Neural cell (in vitro differentiated cells): Measurements from ENCODE around the gene MMP20. TPM values are rescaled to one million over a fixed set of nuclear protein-coding genes. Genes with fewer than 3 reads are reported as not detected.
"Not testable (repeated sequence)": the region's sequence is repeated elsewhere in the genome, so short reads cannot be mapped to it uniquely, and the experiment has no call there.

ENCODE experiments used
- H2AFZ ChIP-seq: fragments of 200-600, 300-800 bp; sonication (generic), shearing (Covaris generic); 2 replicates; pipeline ENCODE4 v1.6.0; 2014; ENCODE audit warnings: low read depth, mild to moderate bottlenecking, antibody characterized with exemption, low read length, moderate library complexity
- H3F3A ChIP-seq: fragments of 200-600 bp; shearing (Covaris generic); 2 replicates; pipeline ENCODE4 v1.6.1; 2016; ENCODE audit warnings: mild to moderate bottlenecking, moderate library complexity, mixed read lengths, antibody characterized with exemption, low read length; ENCODE audit not compliant: insufficient read depth, poor library complexity, severe bottlenecking
- H3K27ac ChIP-seq: fragments of 200-600, 300-800 bp; sonication (generic), shearing (Covaris generic); 2 replicates; pipeline ENCODE4 v1.5.1; 2014; ENCODE audit warnings: mild to moderate bottlenecking, low read length, moderate library complexity
- H3K27me3 ChIP-seq: fragments of 300-800, 200-600 bp; sonication (generic), shearing (Covaris generic); 2 replicates; pipeline ENCODE4 v1.6.0; 2014; ENCODE audit warnings: mild to moderate bottlenecking, low read depth, low read length, moderate library complexity; ENCODE audit not compliant: insufficient read depth
- H3K36me3 ChIP-seq: fragments of 300-800, 200-600 bp; sonication (generic), shearing (Covaris generic); 2 replicates; pipeline ENCODE4 v1.5.1; 2014; ENCODE audit warnings: mild to moderate bottlenecking, antibody characterized with exemption, low read length, moderate library complexity; ENCODE audit not compliant: insufficient read depth
- H3K4me2 ChIP-seq: fragments of 300-800, 200-600 bp; sonication (generic), shearing (Covaris generic); 2 replicates; pipeline ENCODE4 v1.6.0; 2014; ENCODE audit warnings: mild to moderate bottlenecking, low read length
- H3K4me3 ChIP-seq: fragments of 300-800, 200-600 bp; sonication (generic), shearing (Covaris generic); 2 replicates; pipeline ENCODE4 v1.5.1; 2014; ENCODE audit warnings: mild to moderate bottlenecking, low read length, moderate library complexity
- H3K79me2 ChIP-seq: fragments of 200-600 bp; shearing (Covaris generic); replicated peaks from 2 replicates; pipeline ENCODE4 v1.6.0; 2014; ENCODE audit warnings: mild to moderate bottlenecking, low read length, moderate library complexity; ENCODE audit not compliant: insufficient read depth
- H3K9ac ChIP-seq: fragments of 300-800, 200-600 bp; sonication (generic), shearing (Covaris generic); 2 replicates; pipeline ENCODE4 v1.6.1; 2016; ENCODE audit warnings: mild to moderate bottlenecking, low read length, mixed read lengths
- H3K9me2 ChIP-seq: fragments of 200-600 bp; shearing (Covaris generic); 2 replicates; pipeline ENCODE4 v1.6.1; 2016; ENCODE audit warnings: mild to moderate bottlenecking, low read length, mixed read lengths; ENCODE audit not compliant: insufficient read depth
- H3K9me3 ChIP-seq: fragments of 200-600, 300-800 bp; sonication (generic), shearing (Covaris generic); 2 replicates; pipeline ENCODE4 v1.6.1; 2016; ENCODE audit warnings: mild to moderate bottlenecking, mixed run types, low read length, moderate library complexity, mixed read lengths
- H4K20me1 ChIP-seq: fragments of 200-600 bp; shearing (Covaris generic); 2 replicates; pipeline ENCODE4 v1.6.1; 2016; ENCODE audit warnings: mild to moderate bottlenecking, mixed run types; ENCODE audit not compliant: insufficient read depth
- CTCF ChIP-seq: fragments of 450-650 bp; IDR thresholded peaks from 2 replicates; pipeline ENCODE4 v1.5.1; 2014; ENCODE audit warnings: antibody characterized with exemption, mild to moderate bottlenecking, moderate library complexity; ENCODE audit not compliant: poor library complexity, severe bottlenecking
- EP300 ChIP-seq: fragments of 450-650 bp; conservative IDR thresholded peaks from 2 replicates; pipeline ENCODE4 v1.6.1; 2014; ENCODE audit warnings: antibody characterized with exemption, mild to moderate bottlenecking, moderate library complexity; ENCODE audit not compliant: poor library complexity, severe bottlenecking
- EZH2 ChIP-seq: fragments of 200-600, 300-800 bp; shearing (Covaris generic), sonication (generic); IDR thresholded peaks from 2 replicates; pipeline ENCODE4 v1.6.1; 2014; ENCODE audit warnings: antibody characterized with exemption, low read length, borderline replicate concordance, mild to moderate bottlenecking; ENCODE audit not compliant: insufficient read depth, poor library complexity, severe bottlenecking
- MXI1 ChIP-seq: fragments of 450-650 bp; conservative IDR thresholded peaks from 2 replicates; pipeline ENCODE4 v1.6.1; 2014; ENCODE audit warnings: antibody characterized with exemption, mild to moderate bottlenecking; ENCODE audit not compliant: poor library complexity, severe bottlenecking
- POLR2AphosphoS5 ChIP-seq: IDR thresholded peaks from 2 replicates; pipeline ENCODE4 v1.6.1; 2012
- RAD21 ChIP-seq: fragments of 450-650 bp; conservative IDR thresholded peaks from 2 replicates; pipeline ENCODE4 v1.6.1; 2014; ENCODE audit warnings: antibody characterized with exemption, mild to moderate bottlenecking, moderate library complexity
- REST ChIP-seq: IDR thresholded peaks from 2 replicates; pipeline ENCODE4 v1.6.1; 2012; ENCODE audit warnings: borderline replicate concordance
- SMC3 ChIP-seq: fragments of 450-650 bp; conservative IDR thresholded peaks from 2 replicates; pipeline ENCODE4 v1.6.1; 2014; ENCODE audit warnings: antibody characterized with exemption, mild to moderate bottlenecking, moderate library complexity; ENCODE audit not compliant: poor library complexity
- TAF1 ChIP-seq: IDR thresholded peaks from 2 replicates; pipeline ENCODE4 v1.6.1; 2012; ENCODE audit warnings: low read depth
- polyA plus RNA-seq: library from polyadenylated mRNA; depleted of rRNA; stranded (reverse); fragments of >200 nt; gene quantifications from 2 replicates; pipeline ENCODE4 v1.2.3, GENCODE V29; 2014

The MMP20 gene
- polyA plus RNA-seq, 1 donor from 2014 or later = not detected

DNA sequence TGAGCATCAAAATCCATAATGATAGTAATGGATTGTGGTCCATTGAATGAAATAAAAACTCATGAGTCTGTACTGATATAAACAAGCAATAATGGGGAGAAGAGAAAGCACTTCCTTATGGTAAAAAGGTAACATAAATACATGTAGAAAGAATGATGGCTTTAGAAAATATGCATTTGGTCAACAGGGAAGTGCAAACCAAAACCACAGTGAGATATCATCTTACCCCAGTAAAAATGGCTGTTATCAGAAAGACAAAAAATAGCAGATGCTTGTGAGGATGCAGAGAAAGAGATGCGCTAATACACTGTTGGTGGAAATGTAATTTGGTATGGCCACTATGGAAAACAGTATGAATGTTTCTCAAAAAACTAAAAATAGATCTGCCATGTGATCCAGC lies 6.9 kb upstream of the MMP20 start:
- H3K4me2 ChIP-seq = no peak overlapping the region
- no peak overlapping the region for H3K4me3 ChIP-seq
- no peak overlapping the region for H3K9ac ChIP-seq
- no peaks in the 10 kb centered on the region for H4K20me1 ChIP-seq
- H3K9me2 ChIP-seq = no peaks in the 10 kb centered on the region
- no peaks in the 10 kb centered on the region for H3F3A ChIP-seq
- TF ChIP-seq CTCF = no peak
- no peak for TF ChIP-seq POLR2AphosphoS5
- no peak for TF ChIP-seq RAD21
- no peak for TF ChIP-seq SMC3
- no peak for TF ChIP-seq REST
- no peak for TF ChIP-seq TAF1
- no peak for TF ChIP-seq EP300
- TF ChIP-seq EZH2 = no peak
- no peak for TF ChIP-seq MXI1
- H3K36me3 ChIP-seq = no peaks in the 10 kb centered on the region
- H3K79me2 ChIP-seq = no peaks in the 10 kb centered on the region
- no peak overlapping the region for H2AFZ ChIP-seq
- no peaks in the 10 kb centered on the region for H3K27me3 ChIP-seq
- no peak overlapping the region for H3K27ac ChIP-seq
- no peaks in the 10 kb centered on the region for H3K9me3 ChIP-seq

GRCh38 chr11:102630598-102631448 lies 5.7 kb upstream of the MMP20 start:
- no peaks in the 10 kb centered on the region for H3F3A ChIP-seq
- no peaks in the 10 kb centered on the region for H3K79me2 ChIP-seq
- peak overlapping the region; percentile 18 for H3K4me3 ChIP-seq
- no peak overlapping the region for H3K9ac ChIP-seq
- H3K27ac ChIP-seq = no peak overlapping the region
- no peaks in the 10 kb centered on the region for H4K20me1 ChIP-seq
- H3K4me2 ChIP-seq = no peak overlapping the region
- no peaks in the 10 kb centered on the region for H3K36me3 ChIP-seq
- no peaks in the 10 kb centered on the region for H3K9me2 ChIP-seq
- H3K9me3 ChIP-seq = no peaks in the 10 kb centered on the region
- TF ChIP-seq TAF1 (no peak), EZH2 (no peak), RAD21 (no peak), SMC3 (no peak)
- H2AFZ ChIP-seq = no peak overlapping the region
- H3K27me3 ChIP-seq = no peaks in the 10 kb centered on the region

- not testable (repeated sequence) for H2AFZ ChIP-seq, H4K20me1 ChIP-seq, H3K79me2 ChIP-seq, H3K36me3 ChIP-seq, H3K27ac ChIP-seq, H3K4me2 ChIP-seq, H3K9me3 ChIP-seq, H3K27me3 ChIP-seq, H3K4me3 ChIP-seq, H3K9me2 ChIP-seq, H3K9ac ChIP-seq, H3F3A ChIP-seq
Observed at GRCh38 chr11:102629908-102630307, 4.8 kb upstream of the MMP20 start.
